Stimulated activated CD8-positive, alpha-beta memory T cell treated with anti-CD3 and anti-CD28 coated beads, Interleukin-7, amount 100 ng/mL, for 48 hours (primary cell): ENCODE results near the gene SDK1.
A peak's percentile ranks its signal among the peaks of the same experiment; 100 is the strongest.
"Not testable (repeated sequence)": the region's sequence is repeated elsewhere in the genome, so short reads cannot be mapped to it uniquely, and the experiment has no call there.

Source experiments
- DNase-seq, 2 donors: peaks; one replicate each; pipeline ENCODE4 v3.0.0-alpha.2; 2020; ENCODE audit warnings: low read depth in 1 of 2; ENCODE audit errors: extremely low read depth in 1 of 2

SDK1 gene

GRCh38 chr7:4203626-4204512 is 902.8 kb downstream of the SDK1 start:
- no peak for DNase-seq

DNA sequence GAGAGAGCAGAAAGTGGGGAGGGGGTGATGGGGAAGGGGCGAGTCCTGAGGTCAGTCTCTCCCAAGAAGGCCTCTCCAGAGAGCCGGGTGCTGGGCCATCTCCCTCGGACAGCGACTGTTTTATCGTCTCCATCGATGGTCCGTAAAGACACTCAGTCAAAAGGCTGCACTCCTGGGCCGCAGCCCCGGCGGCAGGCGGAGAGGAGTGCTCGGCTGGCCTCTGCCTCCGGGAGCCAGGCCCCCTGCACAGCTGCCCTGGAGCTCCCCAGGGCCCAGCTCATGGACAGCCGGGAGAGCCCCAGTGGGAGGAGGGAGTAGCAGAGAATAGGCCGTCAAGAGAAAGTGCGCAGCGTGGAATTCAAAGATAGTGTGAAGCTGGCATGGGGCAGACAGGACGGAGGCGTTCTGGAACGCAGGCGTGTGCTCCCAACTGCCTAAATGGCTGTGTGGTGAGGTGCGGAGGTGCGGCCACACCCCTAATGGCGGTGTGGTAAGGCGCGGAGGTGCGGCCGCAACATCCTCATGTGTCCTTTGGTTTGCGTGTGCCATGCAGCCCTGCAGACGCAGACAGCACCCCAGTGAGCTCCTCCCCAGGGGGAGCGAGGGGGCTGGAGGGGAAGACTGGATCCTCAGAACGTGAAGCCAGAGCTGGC is 903.6 kb downstream of the SDK1 start:
- peak in 1 of 2 donors; percentile 5 for DNase-seq

GRCh38 chr7:4205828-4206227 is 904.8 kb downstream of the SDK1 start:
- no peak for DNase-seq

DNA sequence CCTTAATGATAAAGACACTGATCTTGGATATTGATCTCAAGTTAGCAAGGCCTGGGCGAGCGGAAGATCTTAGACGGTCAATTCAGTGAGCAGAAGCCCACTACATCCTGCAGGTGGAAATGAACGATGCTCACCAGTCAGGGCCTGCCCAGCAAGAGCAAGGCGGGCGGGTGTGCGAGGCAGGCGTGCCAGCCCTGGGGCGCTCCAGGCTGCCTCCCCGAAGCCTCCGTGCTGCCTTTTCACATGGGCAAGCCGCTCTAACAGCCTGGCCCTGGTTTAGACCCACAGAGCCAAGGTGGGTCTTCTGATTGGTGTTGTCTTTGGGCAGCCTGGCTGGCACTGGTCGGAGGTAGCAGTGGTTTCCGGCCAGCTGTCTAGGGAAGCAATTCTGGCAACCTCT is 906.0 kb downstream of the SDK1 start:
- DNase-seq, result no peak

GRCh38 chr7:4208086-4208485 is 907.0 kb downstream of the SDK1 start:
- DNase-seq, result no peak

GRCh38 chr7:4208586-4208985 is 907.5 kb downstream of the SDK1 start:
- no peak for DNase-seq

DNA sequence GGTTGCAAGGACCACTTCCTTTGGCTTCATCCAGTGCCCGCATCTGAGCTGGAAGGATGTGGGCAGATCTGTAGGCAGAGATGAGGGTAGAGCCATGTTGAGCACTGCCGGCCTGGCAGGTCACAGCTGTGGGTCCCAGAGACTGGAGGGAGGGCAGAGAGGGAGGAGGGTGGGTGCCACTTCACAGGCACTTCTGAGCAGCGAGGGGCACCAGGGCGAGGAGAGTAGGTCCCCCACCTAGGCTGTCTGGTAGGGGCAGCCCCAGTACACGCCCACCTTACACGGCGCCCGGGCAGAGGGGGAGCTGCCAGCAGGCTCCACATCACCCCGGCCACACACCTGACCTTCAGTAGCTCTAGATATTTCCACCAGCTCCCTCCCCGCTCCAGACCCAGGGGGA is 908.1 kb downstream of the SDK1 start:
- no peak for DNase-seq

DNA sequence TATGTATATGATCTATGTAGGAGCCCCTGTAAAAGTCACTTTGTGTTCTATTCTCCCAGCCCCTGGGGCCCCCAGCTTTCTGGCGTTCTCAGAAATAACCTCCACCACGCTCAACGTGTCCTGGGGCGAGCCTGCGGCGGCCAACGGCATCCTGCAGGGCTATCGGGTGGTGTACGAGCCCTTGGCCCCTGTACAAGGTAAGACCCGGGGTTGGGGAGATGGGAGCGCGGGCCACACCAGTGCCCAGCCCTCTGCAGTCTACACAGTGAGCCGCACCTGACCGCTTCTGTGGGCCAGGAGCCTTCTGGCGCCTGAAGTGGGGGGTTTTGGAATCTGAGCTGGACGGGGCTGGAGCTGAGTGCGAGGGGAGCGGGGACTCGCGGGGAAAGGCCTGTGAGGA is 908.9 kb downstream of the SDK1 start:
- no peak for DNase-seq

GRCh38 chr7:4210821-4211220 is 909.8 kb downstream of the SDK1 start:
- no peak for DNase-seq

GRCh38 chr7:4211261-4211660 is 910.2 kb downstream of the SDK1 start:
- DNase-seq, result no peak

DNA sequence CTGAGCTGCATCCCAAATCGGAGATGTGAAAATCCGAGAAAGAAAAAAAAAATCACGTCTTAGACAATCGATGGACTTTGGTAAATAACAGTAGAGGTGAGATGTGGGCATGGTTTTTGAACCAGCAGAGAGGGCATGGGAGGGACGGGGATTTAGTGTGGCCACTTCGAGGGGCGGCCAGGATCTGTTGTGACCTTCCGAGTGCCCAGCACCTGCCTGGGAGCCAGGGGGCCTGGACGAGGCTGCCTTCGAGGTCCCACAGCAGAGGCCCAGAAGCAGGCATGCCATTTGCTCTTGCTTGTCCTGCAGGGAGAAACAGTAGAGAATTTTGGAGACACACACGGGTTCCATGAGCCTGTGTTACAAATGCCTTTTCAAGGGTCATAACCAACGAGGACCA is 911.3 kb downstream of the SDK1 start:
- no peak for DNase-seq

DNA sequence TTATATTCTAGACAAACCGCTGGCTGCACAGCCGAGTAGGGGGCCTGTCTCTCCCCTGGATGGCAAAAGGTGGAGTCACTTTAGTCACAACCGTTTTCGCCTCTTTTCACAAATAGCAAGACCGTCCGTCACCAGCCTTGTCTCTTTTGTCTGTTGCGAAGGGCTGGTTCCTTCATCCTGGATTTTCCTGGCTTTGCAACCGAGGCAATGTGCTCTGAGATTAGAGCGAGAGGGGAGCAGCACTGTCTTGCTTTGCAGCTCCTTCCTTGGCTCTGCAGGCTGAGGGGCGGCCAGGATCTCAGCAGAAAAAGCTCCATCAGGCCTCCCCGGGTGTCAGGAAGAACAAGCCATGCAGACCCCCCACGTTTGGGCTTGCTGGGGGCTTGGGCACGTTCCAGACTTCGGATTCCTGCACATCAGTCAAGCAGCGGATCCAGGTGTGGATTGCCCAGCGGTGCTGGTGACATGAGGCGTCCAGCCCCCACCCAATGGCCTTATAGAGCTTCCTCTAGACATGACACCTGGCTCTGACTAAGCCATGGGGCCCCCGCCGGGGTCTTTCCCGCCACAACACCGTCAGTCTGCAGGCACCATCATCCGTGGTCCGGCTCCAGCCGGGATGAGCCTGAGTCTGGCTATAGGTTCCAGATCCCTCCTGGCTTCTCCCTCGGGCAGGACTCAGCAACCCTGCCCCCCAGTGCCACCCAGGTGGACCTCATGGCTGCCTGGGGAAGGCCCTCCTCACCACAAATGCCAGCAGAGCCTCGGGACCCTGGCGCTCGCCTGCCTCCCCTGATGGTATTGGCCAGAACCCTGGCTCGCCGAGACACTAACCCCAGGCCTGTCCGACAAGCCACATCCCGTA is 913.5 kb downstream of the SDK1 start:
- DNase-seq, result no peak

DNA sequence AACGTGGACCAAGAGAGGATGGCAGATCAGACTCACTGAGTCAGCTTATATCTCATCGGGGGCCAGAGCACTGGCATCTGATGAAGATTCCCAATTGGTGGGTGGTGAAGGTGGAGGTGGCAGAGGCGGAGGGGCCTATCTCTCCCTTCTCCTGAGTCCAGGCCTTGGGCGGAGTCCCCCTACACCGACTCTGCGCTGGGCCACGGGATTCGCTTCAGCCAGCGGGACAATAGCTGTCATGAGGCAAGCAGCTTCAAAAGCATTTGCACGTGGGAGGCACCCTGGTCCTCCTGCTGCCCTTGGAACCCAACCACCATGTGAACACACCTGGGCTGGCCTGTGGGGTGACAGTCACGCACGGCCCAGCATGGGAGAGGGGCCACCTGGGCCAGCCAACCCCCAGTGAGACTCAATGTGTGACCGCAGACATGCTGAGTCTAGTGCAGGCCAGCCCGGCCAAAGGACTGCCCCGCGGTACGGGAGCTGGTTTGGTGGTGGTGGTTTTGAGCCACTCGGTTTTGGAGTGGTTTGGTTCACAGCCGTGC is 914.2 kb downstream of the SDK1 start:
- DNase-seq, result no peak

GRCh38 chr7:4216016-4216415 is 915.0 kb downstream of the SDK1 start:
- no peak for DNase-seq

- not testable (repeated sequence) for DNase-seq
These were observed 916.1 kb downstream of the SDK1 start for GRCh38 chr7:4217126-4217660.

DNA sequence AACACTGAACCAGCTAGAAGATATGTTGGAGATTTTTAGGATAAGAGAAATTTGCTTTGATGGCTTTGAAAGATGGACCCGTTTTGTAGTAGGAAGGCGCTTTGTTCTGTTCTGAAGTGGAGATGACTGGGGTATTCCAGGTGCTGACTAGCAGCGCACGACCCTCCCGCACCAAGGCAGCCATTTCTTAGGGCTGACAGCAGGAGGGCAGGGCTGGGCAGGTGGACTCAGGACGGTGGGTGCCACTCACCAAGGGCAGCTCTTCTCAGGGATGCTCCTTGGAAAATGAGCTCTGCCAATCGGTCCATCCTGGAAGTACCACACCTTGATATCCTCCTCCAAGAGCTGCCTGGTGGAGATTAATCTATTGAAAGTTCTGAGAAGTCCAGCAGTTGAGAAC is 917.4 kb downstream of the SDK1 start:
- no peak for DNase-seq

GRCh38 chr7:4220011-4220410 is 919.0 kb downstream of the SDK1 start:
- no peak for DNase-seq

DNA sequence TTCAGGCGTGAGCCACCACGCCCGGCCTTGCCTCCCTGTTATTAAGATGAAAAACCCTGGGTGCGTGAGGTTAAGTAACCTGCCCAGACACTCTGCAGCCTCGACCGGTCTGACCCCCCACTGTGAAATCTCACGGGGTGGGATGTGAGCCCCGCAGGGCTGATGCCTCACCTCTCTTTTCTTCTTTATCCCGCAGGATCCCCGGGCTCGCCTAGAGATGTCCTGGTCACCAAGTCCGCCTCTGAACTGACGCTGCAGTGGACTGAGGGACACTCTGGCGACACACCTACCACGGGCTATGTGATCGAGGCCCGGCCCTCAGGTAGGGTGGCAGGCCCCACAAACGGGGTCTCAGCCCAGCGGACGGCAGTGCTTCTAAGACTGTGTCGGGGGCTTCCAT is 920.0 kb downstream of the SDK1 start:
- no peak for DNase-seq

DNA sequence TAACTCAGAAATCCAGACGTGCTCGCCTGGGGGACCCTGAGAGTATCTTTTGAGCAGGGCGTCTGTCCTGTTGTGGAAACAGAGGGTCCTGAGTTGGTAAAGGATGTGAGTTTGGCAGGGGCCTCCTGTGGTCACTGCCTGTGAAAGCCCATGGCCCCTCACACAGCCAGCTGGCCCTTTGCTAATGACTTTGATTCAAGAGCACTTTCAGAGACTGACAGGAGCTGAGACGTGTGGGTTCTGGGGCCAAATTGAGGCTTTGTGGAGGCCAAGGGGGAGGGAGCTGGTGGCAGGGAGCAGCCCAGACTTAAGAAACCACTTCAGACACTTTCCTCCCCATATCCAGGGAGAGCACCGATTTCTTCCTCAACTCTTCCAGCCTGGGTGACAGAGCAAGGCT is 921.6 kb downstream of the SDK1 start:
- no peak for DNase-seq

DNA sequence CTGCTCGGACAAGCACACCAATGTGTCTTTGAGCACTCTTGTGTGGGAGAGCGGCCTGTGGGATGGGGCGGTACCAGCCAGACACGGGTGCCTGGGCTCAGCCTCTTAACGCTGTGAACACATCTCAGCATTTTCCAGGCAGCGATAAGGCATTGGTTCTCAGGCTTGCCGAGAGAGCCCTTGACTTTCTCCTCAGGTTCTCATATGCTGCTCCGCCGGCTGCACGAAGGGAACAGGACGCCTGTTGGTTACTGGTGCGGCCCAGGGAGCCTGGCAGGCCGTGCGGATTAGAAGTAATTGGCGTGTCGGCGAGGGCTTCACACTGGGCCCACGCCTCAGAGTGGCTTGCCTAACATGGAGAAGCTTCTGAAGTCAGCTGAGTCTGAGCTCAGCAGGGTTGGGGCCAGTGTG is 924.3 kb downstream of the SDK1 start:
- DNase-seq, result no peak
